ENCODE data around the gene NHEJ1.

Gene NHEJ1

DNA sequence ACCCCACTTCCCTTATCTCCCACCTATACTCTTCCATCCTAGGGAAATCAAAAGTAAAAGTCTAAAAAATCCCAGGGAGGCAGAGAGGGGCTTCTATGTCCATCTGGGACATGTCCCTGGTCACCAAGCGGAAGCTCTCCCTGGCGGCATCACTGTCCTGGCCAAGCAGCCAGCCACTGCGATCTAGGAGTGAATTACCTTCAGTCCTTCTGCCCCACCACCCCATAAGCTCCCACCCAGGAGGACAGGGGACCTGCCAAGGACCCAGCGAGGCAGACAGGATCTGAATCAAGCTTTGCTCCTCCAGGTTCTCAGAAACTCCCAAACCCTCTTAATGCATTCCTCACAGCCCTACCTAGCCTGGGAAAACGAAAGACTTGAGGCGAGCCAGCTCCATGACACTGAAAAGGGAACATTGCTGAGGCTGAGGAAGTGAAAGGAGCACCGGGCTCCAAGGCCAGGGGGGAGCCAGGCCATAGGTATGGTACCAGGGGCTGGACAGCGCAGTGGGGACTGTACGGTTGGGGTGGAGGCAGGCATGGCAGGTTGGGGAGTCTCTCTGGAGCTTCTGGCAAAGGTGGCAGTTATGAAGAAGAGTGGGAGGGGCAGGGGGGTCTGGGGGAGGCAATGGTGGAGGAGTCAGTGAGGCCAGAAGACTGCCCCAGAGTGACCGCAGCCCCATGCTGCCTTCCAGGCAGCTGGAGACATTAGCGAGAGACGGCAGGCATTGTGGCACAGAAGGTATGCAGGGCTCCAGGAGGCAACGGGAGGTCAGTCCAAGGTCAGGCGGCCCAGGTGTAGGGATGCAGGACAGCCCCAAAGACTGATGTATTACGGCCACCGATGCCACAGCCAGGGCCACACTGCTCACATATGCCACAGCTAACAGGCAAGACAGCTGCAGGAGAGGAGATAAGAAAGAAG is 11.9 kb upstream of the NHEJ1 start:
- Histone ChIP-seq H3K9me3 (ENCODE audit: control insufficient read depth, insufficient read depth, low read length) (no peaks in the 10 kb centered on the region), H4K20me1 (ENCODE audit: control insufficient read depth, insufficient read depth, low read depth, low read length) (no peaks in the 10 kb centered on the region), H3K4me1 (ENCODE audit: control insufficient read depth, low read length) (peaks cover 14% of the 10 kb centered on the region), H3K79me2 (ENCODE audit: control insufficient read depth, low read length) (peaks cover 17% of the 10 kb centered on the region), H3F3A (ENCODE audit: control insufficient read depth, insufficient read depth) (peaks cover 17% of the 10 kb centered on the region), H3K27ac (ENCODE audit: low read depth, low read length) (no peak overlapping the region), H3K4me2 (ENCODE audit: low read length) (no peak overlapping the region), H3K36me3 (ENCODE audit: control insufficient read depth, low read length) (peaks cover 49% of the 10 kb centered on the region), H3K27me3 (ENCODE audit: control insufficient read depth, low read length) (no peaks in the 10 kb centered on the region), H3K9me2 (replicated peaks; ENCODE audit: control insufficient read depth, low read length) (no peaks in the 10 kb centered on the region), H3K4me3 (ENCODE audit: low read length) (no peak overlapping the region)
- TF ChIP-seq EZH2phosphoT487 (IDR thresholded peaks at IDR 0.05; ENCODE audit: borderline replicate concordance, low read length): no peak
- TF ChIP-seq, protein P1, sequence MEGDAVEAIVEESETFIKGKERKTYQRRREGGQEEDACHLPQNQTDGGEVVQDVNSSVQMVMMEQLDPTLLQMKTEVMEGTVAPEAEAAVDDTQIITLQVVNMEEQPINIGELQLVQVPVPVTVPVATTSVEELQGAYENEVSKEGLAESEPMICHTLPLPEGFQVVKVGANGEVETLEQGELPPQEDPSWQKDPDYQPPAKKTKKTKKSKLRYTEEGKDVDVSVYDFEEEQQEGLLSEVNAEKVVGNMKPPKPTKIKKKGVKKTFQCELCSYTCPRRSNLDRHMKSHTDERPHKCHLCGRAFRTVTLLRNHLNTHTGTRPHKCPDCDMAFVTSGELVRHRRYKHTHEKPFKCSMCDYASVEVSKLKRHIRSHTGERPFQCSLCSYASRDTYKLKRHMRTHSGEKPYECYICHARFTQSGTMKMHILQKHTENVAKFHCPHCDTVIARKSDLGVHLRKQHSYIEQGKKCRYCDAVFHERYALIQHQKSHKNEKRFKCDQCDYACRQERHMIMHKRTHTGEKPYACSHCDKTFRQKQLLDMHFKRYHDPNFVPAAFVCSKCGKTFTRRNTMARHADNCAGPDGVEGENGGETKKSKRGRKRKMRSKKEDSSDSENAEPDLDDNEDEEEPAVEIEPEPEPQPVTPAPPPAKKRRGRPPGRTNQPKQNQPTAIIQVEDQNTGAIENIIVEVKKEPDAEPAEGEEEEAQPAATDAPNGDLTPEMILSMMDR (IDR thresholded peaks at IDR 0.05; ENCODE audit: low read depth, low read length, poor library complexity, severe bottlenecking): no peak

DNA sequence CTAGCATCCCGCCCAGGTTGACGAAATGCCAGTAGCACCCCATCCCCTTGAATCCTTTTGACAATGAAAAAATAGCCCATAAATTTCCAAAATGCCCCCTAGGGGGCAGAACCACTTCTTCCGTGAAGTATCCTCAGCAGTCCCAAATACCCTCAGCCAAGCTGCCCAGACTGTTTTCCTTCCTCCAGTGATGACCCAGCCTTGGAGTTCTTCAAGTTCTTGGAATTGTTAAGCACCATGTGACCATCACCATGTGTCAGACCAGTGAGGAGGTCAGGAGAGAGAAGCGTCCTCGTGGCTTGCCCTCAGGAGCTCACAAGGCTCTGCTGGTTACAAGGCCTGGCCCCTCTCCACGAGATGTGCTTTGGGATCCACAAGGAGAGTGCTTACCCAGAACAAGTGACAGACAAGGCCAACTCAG is 10.6 kb upstream of the NHEJ1 start:
- Histone ChIP-seq H3K4me3 (ENCODE audit: low read length) (no peak overlapping the region), H3K4me1 (ENCODE audit: control insufficient read depth, low read length) (peaks cover 8% of the 10 kb centered on the region), H3F3A (ENCODE audit: control insufficient read depth, insufficient read depth) (peaks cover 9% of the 10 kb centered on the region; the same call in 1 of the 2 replicates), H3K4me2 (ENCODE audit: low read length) (no peak overlapping the region), H3K9me2 (replicated peaks; ENCODE audit: control insufficient read depth, low read length) (no peaks in the 10 kb centered on the region), H3K9me3 (ENCODE audit: control insufficient read depth, insufficient read depth, low read length) (no peaks in the 10 kb centered on the region), H3K27ac (ENCODE audit: low read depth, low read length) (no peak overlapping the region), H4K20me1 (ENCODE audit: control insufficient read depth, insufficient read depth, low read depth, low read length) (no peaks in the 10 kb centered on the region), H3K79me2 (ENCODE audit: control insufficient read depth, low read length) (peaks cover 11% of the 10 kb centered on the region), H3K27me3 (ENCODE audit: control insufficient read depth, low read length) (no peaks in the 10 kb centered on the region), H3K36me3 (ENCODE audit: control insufficient read depth, low read length) (peaks cover 43% of the 10 kb centered on the region)
- TF ChIP-seq, protein P1 (IDR thresholded peaks at IDR 0.05; ENCODE audit: low read depth, low read length, poor library complexity, severe bottlenecking): peak; percentile 85
- no peak for TF ChIP-seq EZH2phosphoT487 (IDR thresholded peaks at IDR 0.05; ENCODE audit: borderline replicate concordance, low read length)

DNA sequence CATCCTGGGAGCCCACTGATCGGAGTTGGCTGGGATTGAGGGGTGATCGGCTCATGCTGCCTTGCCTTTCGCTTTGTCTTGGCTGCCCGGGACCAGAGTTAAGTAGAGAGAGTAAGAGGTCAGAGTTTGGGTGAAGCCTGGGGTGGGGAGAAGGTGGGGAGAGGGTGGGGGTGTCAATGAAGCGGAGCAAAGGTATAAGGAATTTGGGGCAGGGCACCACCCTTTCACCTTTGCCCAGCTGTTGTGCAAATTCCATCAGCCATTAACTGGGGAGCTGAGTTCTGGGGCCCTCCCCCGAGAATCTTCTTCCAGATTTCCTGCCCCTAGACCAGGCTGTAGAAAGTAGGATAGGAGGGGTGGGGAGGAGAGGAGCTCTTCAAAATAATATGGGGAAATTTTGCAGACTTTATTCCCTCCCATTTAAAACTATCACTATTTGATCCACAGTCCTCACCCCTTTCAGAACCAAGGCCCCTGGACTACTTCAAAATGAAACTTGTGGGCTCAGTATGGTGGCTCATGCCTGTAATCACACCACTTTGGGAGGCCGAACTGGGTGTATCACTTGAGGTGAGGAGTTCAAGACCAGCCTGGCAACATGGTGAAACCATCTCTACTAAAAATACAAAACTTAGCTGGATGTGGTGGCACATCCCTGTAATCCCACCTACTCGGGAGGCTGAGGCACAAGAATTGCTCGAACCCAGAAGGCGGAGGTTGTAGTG is 9.5 kb upstream of the NHEJ1 start, which contains the start of gene SLC23A3:
TSS of gene SLC23A3 (minus strand) at position 100 of the 725 bp plus-strand sequence. CDS start at position 55, 45 bp downstream.
- H3K27me3 ChIP-seq (ENCODE audit: control insufficient read depth, low read length): no peaks in the 10 kb centered on the region
- H3K4me1 ChIP-seq (ENCODE audit: control insufficient read depth, low read length): no peaks in the 10 kb centered on the region
- H3K79me2 ChIP-seq (ENCODE audit: control insufficient read depth, low read length): peaks cover 2% of the 10 kb centered on the region; the same call in 1 of the 2 replicates
- peaks cover 38% of the 10 kb centered on the region for H3K36me3 ChIP-seq (ENCODE audit: control insufficient read depth, low read length)
- H3K27ac ChIP-seq (ENCODE audit: low read depth, low read length): no peak within 1 kb of the TSS
- H3K9me2 ChIP-seq (replicated peaks; ENCODE audit: control insufficient read depth, low read length): no peaks in the 10 kb centered on the region
- H3K4me2 ChIP-seq (ENCODE audit: low read length): no peak within 1 kb of the TSS
- no peaks in the 10 kb centered on the region for H3K9me3 ChIP-seq (ENCODE audit: control insufficient read depth, insufficient read depth, low read length)
- H3F3A ChIP-seq (ENCODE audit: control insufficient read depth, insufficient read depth): peaks cover 7% of the 10 kb centered on the region; the same call in 1 of the 2 replicates
- TF ChIP-seq, protein P1 (IDR thresholded peaks at IDR 0.05; ENCODE audit: low read depth, low read length, poor library complexity, severe bottlenecking): no peak
- TF ChIP-seq EZH2phosphoT487 (IDR thresholded peaks at IDR 0.05; ENCODE audit: borderline replicate concordance, low read length): no peak
- H4K20me1 ChIP-seq (ENCODE audit: control insufficient read depth, insufficient read depth, low read depth, low read length): no peaks in the 10 kb centered on the region
- H3K4me3 ChIP-seq (ENCODE audit: low read length): no peak within 1 kb of the TSS

All from DOHH2 (cell line).